HG03175 (cell line): ENCODE results near the gene DLG4.
"Not testable (repeated sequence)": the region's sequence is repeated elsewhere in the genome, so short reads cannot be mapped to it uniquely, and the experiment has no call there.

ENCODE experiments used
- ATAC-seq: cut with Tn5 transposase; IDR thresholded peaks from one replicate; pipeline ENCODE4 v1.9.1; 2021; ENCODE audit warnings: mild to moderate bottlenecking, moderate library complexity; ENCODE audit not compliant: unreplicated experiment

Gene DLG4

DNA sequence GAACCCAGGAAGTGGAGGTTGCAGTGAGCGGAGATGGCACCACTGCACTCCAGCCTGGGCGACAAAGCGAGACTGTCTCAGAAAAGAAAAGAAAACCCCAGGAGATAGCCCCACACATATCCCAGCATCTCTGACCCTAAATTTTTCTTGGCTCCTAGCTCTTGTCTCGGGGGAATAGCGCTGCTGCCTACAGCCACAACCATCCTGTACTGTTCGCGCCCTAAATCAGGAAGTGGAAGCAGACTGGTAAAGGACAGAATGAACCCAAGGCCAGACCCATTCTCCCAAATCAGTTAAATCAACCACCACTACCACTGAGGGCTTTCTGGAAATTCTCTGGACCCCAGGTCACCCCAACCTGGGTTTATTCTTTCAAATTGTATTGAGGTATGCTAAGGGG lies 30.2 kb upstream of the DLG4 start:
- ATAC-seq: no peak

- no peak for ATAC-seq
Observed at GRCh38 chr17:7249214-7249613, 29.6 kb upstream of the DLG4 start.

- ATAC-seq: no peak
Observed at GRCh38 chr17:7248796-7249195, 29.2 kb upstream of the DLG4 start.

GRCh38 chr17:7246779-7247178 lies 27.1 kb upstream of the DLG4 start:
- no peak for ATAC-seq

GRCh38 chr17:7243838-7244237 lies 24.2 kb upstream of the DLG4 start:
- not testable (repeated sequence) for ATAC-seq

DNA sequence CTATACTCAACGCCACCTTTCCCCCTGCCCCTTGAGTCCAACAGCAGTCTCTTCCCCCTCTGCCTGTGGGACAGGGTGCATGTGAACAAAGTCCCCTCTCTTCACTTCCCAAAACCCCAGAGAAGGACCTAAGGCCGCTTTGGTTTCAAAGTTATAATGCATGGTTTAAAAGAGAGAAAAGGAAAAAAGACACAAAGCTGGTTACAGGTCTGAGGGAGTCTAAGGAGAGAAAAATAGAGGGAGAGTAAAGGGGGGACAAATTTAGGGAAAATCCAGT lies 23.8 kb upstream of the DLG4 start:
- ATAC-seq: no peak

- peak; percentile 39 for ATAC-seq
Observed at GRCh38 chr17:7242717-7243452, 23.2 kb upstream of the DLG4 start.

- peak; percentile 31 for ATAC-seq
Observed at GRCh38 chr17:7241783-7242716, 22.4 kb upstream of the DLG4 start, which contains the start of gene GABARAP. TSS of gene GABARAP (minus strand) at chr17:7242449. CDS start at chr17:7242330, 119 bp downstream.

- no peak for ATAC-seq
Observed at GRCh38 chr17:7241090-7241733, 21.6 kb upstream of the DLG4 start.

GRCh38 chr17:7240375-7240774 lies 20.7 kb upstream of the DLG4 start:
- no peak for ATAC-seq

- peak; percentile 56 for ATAC-seq
Observed at GRCh38 chr17:7239091-7240027, 19.7 kb upstream of the DLG4 start, which contains the start of gene PHF23. TSS of gene PHF23 (minus strand) at chr17:7239457. CDS start at chr17:7239279, 178 bp downstream.

- ATAC-seq: no peak
Observed at GRCh38 chr17:7238420-7239090, 18.9 kb upstream of the DLG4 start.

- ATAC-seq: no peak
Observed at GRCh38 chr17:7237761-7238419, 18.3 kb upstream of the DLG4 start.

DNA sequence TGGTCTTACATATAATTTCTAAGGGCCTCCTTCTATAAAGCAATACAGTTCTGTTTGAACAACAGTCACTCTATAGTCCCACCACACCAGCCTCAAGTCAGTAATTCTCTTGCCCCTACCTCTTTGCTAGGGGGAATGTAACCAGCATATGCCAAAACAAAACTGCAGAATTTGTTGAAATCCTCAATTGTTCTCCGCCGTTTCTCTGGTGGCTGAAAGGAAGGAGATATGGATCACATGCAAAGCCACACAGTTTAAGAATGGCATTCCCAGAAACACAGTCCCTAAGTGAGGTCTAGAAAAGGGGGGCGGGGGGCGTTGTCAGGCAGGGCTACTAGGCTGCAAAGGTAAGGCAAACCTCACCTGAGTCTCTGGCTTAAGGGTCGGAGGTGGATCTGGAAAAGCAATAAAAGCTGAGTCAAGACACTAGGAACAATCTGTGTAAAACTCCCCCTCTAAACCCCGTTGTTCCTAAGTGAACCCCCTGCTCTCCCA lies 17.7 kb upstream of the DLG4 start:
- no peak for ATAC-seq

GRCh38 chr17:7236808-7237207 lies 17.2 kb upstream of the DLG4 start:
- ATAC-seq: no peak

- no peak for ATAC-seq
Observed at GRCh38 chr17:7235693-7236665, 16.3 kb upstream of the DLG4 start.

- peak; percentile 68 for ATAC-seq
Observed at GRCh38 chr17:7234083-7234951, 14.7 kb upstream of the DLG4 start, which contains the start of gene DVL2. TSS of gene DVL2 (minus strand) at chr17:7234517. CDS start at chr17:7234262, 255 bp downstream.
